Frontal cortex (tissue), 4 donors: Measurements from ENCODE around the gene NOL4L. TPM values are rescaled to one million over a fixed set of nuclear protein-coding genes. Genes with fewer than 3 reads are reported as not detected.
"Not testable (repeated sequence)": the region's sequence is repeated elsewhere in the genome, so short reads cannot be mapped to it uniquely, and the experiment has no call there.

ENCODE experiments used
- DNase-seq, 2 donors: peaks; one replicate each; pipeline ENCODE4 v3.0.0; 2012; ENCODE audit warnings: low spot score in 2 of 2
- FAIRE-seq: peaks from 2 replicates; lab custom pipeline; 2012; peaks lifted over from hg19 to GRCh38; lab: Jason Lieb, UNC
- total RNA-seq: library from RNA; depleted of rRNA; stranded (reverse); fragments of >200 nt; gene quantifications from one replicate; pipeline ENCODE4 v1.2.3, GENCODE V29; 2014
- donor health status: control.
- donor health status: control.
- donor health status: control.

Gene NOL4L
- total RNA-seq, 1 donor from 2014 or later = 13.0 TPM

- DNase-seq (no peak), FAIRE-seq (no peak)
Observed at GRCh38 chr20:32599783-32600340, 14.7 kb upstream of the NOL4L start.

GRCh38 chr20:32598606-32599005, 13.5 kb upstream of the NOL4L start:
- no peak for DNase-seq
- no peak for FAIRE-seq

- DNase-seq (no peak), FAIRE-seq (no peak)
Observed at GRCh38 chr20:32597714-32598113, 12.6 kb upstream of the NOL4L start.

- FAIRE-seq (no peak), DNase-seq (no peak)
Observed at GRCh38 chr20:32596681-32597252, 11.6 kb upstream of the NOL4L start.

GRCh38 chr20:32595143-32595542, 10.0 kb upstream of the NOL4L start:
- FAIRE-seq (no peak), DNase-seq (no peak)

- FAIRE-seq, DNase-seq: not testable (repeated sequence)
Observed at GRCh38 chr20:32594669-32595068, 9.5 kb upstream of the NOL4L start.

GRCh38 chr20:32594204-32594603, 9.1 kb upstream of the NOL4L start:
- FAIRE-seq (no peak), DNase-seq (no peak)

- DNase-seq, FAIRE-seq: not testable (repeated sequence)
Observed at GRCh38 chr20:32592616-32593015, 7.5 kb upstream of the NOL4L start.

GRCh38 chr20:32592022-32592421, 6.9 kb upstream of the NOL4L start:
- no peak for DNase-seq
- no peak for FAIRE-seq

- DNase-seq (no peak), FAIRE-seq (no peak)
Observed at GRCh38 chr20:32589769-32590168, 4.6 kb upstream of the NOL4L start.

- FAIRE-seq = no peak
- no peak for DNase-seq
Observed at GRCh38 chr20:32589256-32589655, 4.1 kb upstream of the NOL4L start.

GRCh38 chr20:32588040-32588439, 2.9 kb upstream of the NOL4L start:
- FAIRE-seq = no peak
- no peak for DNase-seq

GRCh38 chr20:32586291-32586690, 1.2 kb upstream of the NOL4L start:
- no peak for DNase-seq
- FAIRE-seq = no peak

- FAIRE-seq (no peak), DNase-seq (no peak)
Observed at GRCh38 chr20:32585586-32586127, 524 bp upstream of the NOL4L start.

- DNase-seq (peak in 1 of 2 donors; percentile 62), FAIRE-seq (no peak)
Observed at GRCh38 chr20:32583581-32584070, 1.5 kb downstream of the NOL4L start.

GRCh38 chr20:32582659-32583580, 2.2 kb downstream of the NOL4L start:
- no peak for FAIRE-seq
- peak; percentile 69 to 78 for DNase-seq

GRCh38 chr20:32581839-32582658, 3.1 kb downstream of the NOL4L start:
- no peak for DNase-seq
- FAIRE-seq = no peak

GRCh38 chr20:32580970-32581838, 3.9 kb downstream of the NOL4L start:
- DNase-seq = no peak

More at GRCh38 chr20:32580970-32581838, 3.9 kb downstream of the NOL4L start:
- FAIRE-seq = no peak
